CD4-positive, alpha-beta T cell treated with Interleukin-12 subunit alpha and Interleukin-12 subunit beta, for 1 hour (primary cell): ENCODE data around the gene CCR6.

ENCODE experiments used
- DNase-seq: peaks from one replicate; pipeline ENCODE4 v3.0.0-alpha.2; 2020

The CCR6 gene

GRCh38 chr6:167099707-167100106 lies 23.2 kb upstream of the CCR6 start:
- no peak for DNase-seq

- no peak for DNase-seq
Measured at GRCh38 chr6:167100241-167100674, 22.6 kb upstream of the CCR6 start.

- DNase-seq, result no peak
Measured at GRCh38 chr6:167102318-167102717, 20.6 kb upstream of the CCR6 start.

GRCh38 chr6:167103041-167103891 lies 19.6 kb upstream of the CCR6 start:
- DNase-seq, result no peak

GRCh38 chr6:167104388-167104787 lies 18.5 kb upstream of the CCR6 start:
- no peak for DNase-seq

- DNase-seq, result no peak
Measured at GRCh38 chr6:167105060-167105459, 17.8 kb upstream of the CCR6 start.

GRCh38 chr6:167106406-167106805 lies 16.5 kb upstream of the CCR6 start:
- no peak for DNase-seq

- no peak for DNase-seq
Measured at GRCh38 chr6:167107787-167108186, 15.1 kb upstream of the CCR6 start.

GRCh38 chr6:167108278-167108677 lies 14.6 kb upstream of the CCR6 start:
- DNase-seq, result no peak

GRCh38 chr6:167109651-167110050 lies 13.2 kb upstream of the CCR6 start:
- no peak for DNase-seq

- DNase-seq, result no peak
Measured at GRCh38 chr6:167111597-167111996, 11.3 kb upstream of the CCR6 start.

GRCh38 chr6:167112421-167112820 lies 10.5 kb upstream of the CCR6 start:
- no peak for DNase-seq

- no peak for DNase-seq
Measured at GRCh38 chr6:167113047-167113754, 9.7 kb upstream of the CCR6 start.

- DNase-seq, result peak; percentile 72
Measured at GRCh38 chr6:167113935-167114910, 8.7 kb upstream of the CCR6 start.

GRCh38 chr6:167115054-167115453 lies 7.8 kb upstream of the CCR6 start:
- no peak for DNase-seq

GRCh38 chr6:167116109-167116837 lies 6.6 kb upstream of the CCR6 start:
- DNase-seq, result no peak

- DNase-seq, result no peak
Measured at GRCh38 chr6:167116838-167117228, 6.1 kb upstream of the CCR6 start.

- DNase-seq, result no peak
Measured at GRCh38 chr6:167118006-167118405, 4.9 kb upstream of the CCR6 start.

- no peak for DNase-seq
Measured at GRCh38 chr6:167118839-167119238, 4.1 kb upstream of the CCR6 start.

- DNase-seq, result peak; percentile 68
Measured at GRCh38 chr6:167119670-167120582, 3.0 kb upstream of the CCR6 start.

GRCh38 chr6:167120583-167120903 lies 2.4 kb upstream of the CCR6 start:
- no peak for DNase-seq
